Activated naive CD4-positive, alpha-beta T cell (primary cell): ENCODE results near the gene DMRT2.

Source experiments
- DNase-seq, 4 experiments: peaks; one replicate each; lab custom pipeline; 2025; lab: John Stamatoyannopoulos, UW

Gene DMRT2

GRCh38 chr9:1096155-1096964, 46.2 kb downstream of the DMRT2 start:
- DNase-seq: no peak

- no peak for DNase-seq
Measured at GRCh38 chr9:1098551-1098950, 48.4 kb downstream of the DMRT2 start.

GRCh38 chr9:1100201-1100600, 50.0 kb downstream of the DMRT2 start:
- no peak for DNase-seq

DNA sequence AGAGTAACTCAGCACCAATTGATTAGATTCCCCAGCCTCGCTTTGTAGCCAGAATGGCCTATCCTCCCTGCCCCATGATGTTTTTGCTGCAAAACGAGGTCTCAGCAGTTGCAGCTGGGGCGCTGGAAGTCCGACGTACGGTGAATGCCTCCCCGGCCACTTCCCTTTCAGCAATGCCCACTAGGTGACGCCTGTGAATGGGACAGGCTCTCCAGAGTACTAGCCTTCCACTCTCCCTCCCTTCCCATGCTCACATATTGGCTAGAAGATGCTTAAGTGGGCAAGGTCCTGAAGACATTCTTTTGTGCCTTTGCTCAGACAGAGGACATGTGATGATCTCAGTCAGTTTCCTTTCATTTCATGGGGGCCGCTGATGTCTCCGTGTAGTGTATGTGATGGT, 50.8 kb downstream of the DMRT2 start:
- DNase-seq: no peak

DNA sequence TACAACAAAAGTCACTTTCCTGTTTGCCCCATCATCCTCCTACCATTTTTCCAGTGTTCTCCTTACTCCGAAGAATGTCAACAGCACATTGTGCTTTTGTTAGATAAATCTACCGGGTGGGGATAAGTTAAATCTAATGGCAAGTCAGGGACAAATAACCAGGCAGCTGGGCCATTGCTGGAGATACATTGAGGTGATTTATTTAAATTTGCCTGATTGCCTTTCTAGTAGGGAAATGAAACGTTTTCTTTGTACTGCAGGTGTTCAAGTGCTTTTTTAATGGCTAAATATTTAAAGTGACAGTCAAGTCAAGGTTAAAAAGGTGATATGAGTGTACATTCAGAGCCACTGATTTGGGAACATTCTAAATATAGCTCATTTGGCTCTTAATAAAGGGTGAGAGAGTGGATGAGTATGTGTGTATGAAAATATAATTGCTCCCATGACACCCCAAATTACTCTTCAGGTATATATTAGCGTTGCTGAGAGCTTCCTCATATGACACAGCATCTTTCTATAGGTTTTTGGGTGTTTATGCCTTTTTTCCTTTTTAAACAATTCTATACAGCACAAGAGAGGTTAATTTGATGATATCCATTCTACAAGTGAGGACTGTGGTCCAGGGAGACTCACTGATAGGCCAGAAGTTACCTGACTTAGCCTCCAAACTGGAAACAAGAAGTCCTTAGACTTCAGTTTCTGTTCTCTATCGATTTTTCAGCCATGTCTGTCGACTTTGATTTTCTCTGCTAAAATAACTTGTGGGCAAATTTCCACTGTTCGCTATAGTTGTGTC, 51.9 kb downstream of the DMRT2 start:
- DNase-seq: no peak

DNA sequence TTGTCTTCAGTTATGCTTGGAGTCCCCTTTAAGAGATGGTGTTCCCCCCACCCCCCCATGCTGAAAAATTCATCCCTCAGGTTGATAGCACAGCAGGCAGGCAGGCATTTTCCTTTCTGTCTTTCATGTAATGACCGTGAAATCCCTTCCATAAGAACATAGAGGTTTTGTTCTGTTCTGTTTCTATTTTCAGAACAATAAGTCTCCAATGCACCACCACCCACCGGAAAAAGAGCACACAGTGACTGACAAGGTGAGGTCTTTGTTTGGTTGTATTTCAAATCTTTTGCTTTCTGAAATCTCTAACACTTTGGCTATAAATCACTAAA, 52.4 kb downstream of the DMRT2 start:
- no peak for DNase-seq
